Left ventricle myocardium superior (tissue), 1 donor: ENCODE data around the gene QSOX1. TPM values are rescaled to one million over a fixed set of nuclear protein-coding genes. Genes with fewer than 3 reads are reported as not detected.
A peak's percentile ranks its signal among the peaks of the same experiment; 100 is the strongest.

Experiments used
- ATAC-seq: fragments of 200-7000 bp; cut with Tn5 transposase; one replicate; pipeline ENCODE4 v1.9.1; 2020; ENCODE audit warnings: mild to moderate bottlenecking, moderate library complexity
- DNase-seq: peaks from one replicate; pipeline ENCODE4 v3.0.0-alpha.2; 2020
- intact Hi-C: fragments of 100-400 bp; cut with micrococcal nuclease; formaldehyde crosslinking; loops from one replicate; pipeline ENCODE4 v1.11.0; 2022
- total RNA-seq: library from RNA; stranded (reverse); fragmentation: NEBNext Ultra II Directional; extraction: Animal tissue kit (Norgen Biotek cat#: 25700); gene quantifications from one replicate; pipeline ENCODE4 v1.2.1, GENCODE V29; 2021
- donor health status: DM: no; HTN: yes; CAD: no; lungs with severe emphysema.

Gene QSOX1
- total RNA-seq, 1 donor from 2014 or later: 111 TPM

- intact Hi-C loops: no loop called here
- DNase-seq: no peak
- peak; percentile 27 for ATAC-seq
Measured at GRCh38 chr1:180183426-180183825, 28.8 kb downstream of the QSOX1 start.

- intact Hi-C loops: no loop called here
- DNase-seq: no peak
- no peak for ATAC-seq
Measured at GRCh38 chr1:180184041-180184440, 29.4 kb downstream of the QSOX1 start.

GRCh38 chr1:180185281-180185680 is 30.6 kb downstream of the QSOX1 start:
- intact Hi-C loops: no loop called here
- ATAC-seq (no peak), DNase-seq (no peak)

GRCh38 chr1:180185971-180186645 is 31.4 kb downstream of the QSOX1 start:
- intact Hi-C loops: no loop called here
- DNase-seq (no peak), ATAC-seq (no peak)

- intact Hi-C loops: no loop called here
- DNase-seq: no peak
- no peak for ATAC-seq
Measured at GRCh38 chr1:180186831-180187230, 32.2 kb downstream of the QSOX1 start.

GRCh38 chr1:180187626-180188025 is 33.0 kb downstream of the QSOX1 start:
- intact Hi-C loops: no loop called here
- no peak for ATAC-seq
- no peak for DNase-seq

GRCh38 chr1:180188091-180188506 is 33.4 kb downstream of the QSOX1 start:
- DNase-seq (peak; percentile 52), ATAC-seq (peak; percentile 52)
- intact Hi-C loops: no loop called here

- intact Hi-C loops: no loop called here
- ATAC-seq (no peak), DNase-seq (no peak)
Measured at GRCh38 chr1:180188684-180189175, 34.1 kb downstream of the QSOX1 start.

- no peak for DNase-seq
- ATAC-seq: no peak
- intact Hi-C loops: no loop called here
Measured at GRCh38 chr1:180190091-180190490, 35.4 kb downstream of the QSOX1 start.

GRCh38 chr1:180192172-180192571 is 37.5 kb downstream of the QSOX1 start:
- intact Hi-C loops: no loop called here
- DNase-seq (no peak), ATAC-seq (no peak)

GRCh38 chr1:180193141-180194047 is 38.7 kb downstream of the QSOX1 start:
- ATAC-seq (no peak), DNase-seq (no peak)
- intact Hi-C loops: no loop called here

GRCh38 chr1:180194048-180194425 is 39.4 kb downstream of the QSOX1 start:
- intact Hi-C loops: no loop called here
- no peak for ATAC-seq

GRCh38 chr1:180194546-180195207 is 40.0 kb downstream of the QSOX1 start:
- no peak for ATAC-seq
- DNase-seq: no peak
- intact Hi-C loops: no loop called here

More at GRCh38 chr1:180194048-180194425, 39.4 kb downstream of the QSOX1 start:
- no peak for DNase-seq

- DNase-seq (no peak), ATAC-seq (no peak)
- intact Hi-C loops: no loop called here
Measured at GRCh38 chr1:180195401-180195800, 40.7 kb downstream of the QSOX1 start.

- intact Hi-C loops: no loop called here
- no peak for DNase-seq
- no peak for ATAC-seq
Measured at GRCh38 chr1:180195916-180196315, 41.2 kb downstream of the QSOX1 start.

GRCh38 chr1:180196436-180197003 is 41.9 kb downstream of the QSOX1 start:
- DNase-seq: no peak
- no peak for ATAC-seq
- intact Hi-C loops: no loop called here

GRCh38 chr1:180197231-180197630 is 42.6 kb downstream of the QSOX1 start:
- intact Hi-C loops: no loop called here
- DNase-seq (no peak), ATAC-seq (no peak)

GRCh38 chr1:180198196-180198595 is 43.5 kb downstream of the QSOX1 start:
- intact Hi-C loops: no loop called here

GRCh38 chr1:180198611-180199010 is 43.9 kb downstream of the QSOX1 start:
- intact Hi-C loops: no loop called here
- ATAC-seq: no peak
- DNase-seq: no peak

More at GRCh38 chr1:180198196-180198595, 43.5 kb downstream of the QSOX1 start:
- no peak for DNase-seq
- ATAC-seq: no peak
